NCI-H345 treated with DMSO at 0.1 percent for 48 hours (cell line): Measurements from ENCODE around the gene ETV3.
"Not testable (repeated sequence)": the region's sequence is repeated elsewhere in the genome, so short reads cannot be mapped to it uniquely, and the experiment has no call there.

Experiments used
- DNase-seq: peaks from one replicate; lab custom pipeline; 2025; ENCODE audit not compliant: unreplicated experiment; lab: John Stamatoyannopoulos, UW

ETV3 gene

DNA sequence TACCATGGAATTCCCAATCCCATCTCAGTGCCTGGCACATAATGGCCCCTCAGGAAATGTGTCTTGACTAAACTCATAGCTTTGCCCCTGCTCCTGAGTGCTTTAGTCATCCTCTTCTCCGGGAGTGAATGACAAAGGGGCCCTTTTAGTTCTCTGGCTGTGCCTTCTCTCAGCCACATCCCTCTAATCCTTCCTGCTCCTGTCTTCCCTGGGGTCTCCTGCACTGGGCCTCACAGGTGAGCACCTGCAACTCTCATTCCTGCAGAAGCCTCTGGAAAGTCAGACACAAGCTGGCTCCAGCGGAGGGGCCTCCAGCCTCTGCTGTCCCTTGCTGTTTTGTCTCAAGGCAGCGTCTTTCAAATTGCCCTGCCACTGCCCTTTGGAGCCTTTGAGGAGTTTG, 24.6 kb downstream of the ETV3 start:
- DNase-seq, result no peak

DNA sequence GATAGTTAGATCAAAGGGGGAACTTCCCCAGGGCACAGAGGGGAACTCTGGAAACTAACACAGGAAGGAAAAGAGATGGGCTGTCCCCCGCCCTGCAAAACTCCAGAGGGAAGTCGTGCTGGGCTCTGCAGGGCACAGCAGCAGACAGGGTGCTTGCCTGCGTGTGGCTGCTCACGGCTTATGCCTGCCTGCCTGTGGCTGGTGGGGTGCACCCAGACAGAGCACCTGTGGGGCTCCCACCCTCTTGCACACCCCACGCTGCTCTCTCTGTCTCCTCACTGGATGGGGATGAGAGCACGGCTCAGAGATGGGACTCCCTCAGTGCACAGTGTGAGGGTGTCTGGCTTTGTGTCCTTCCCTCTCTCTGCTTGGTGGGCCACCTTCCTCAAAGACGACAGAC, 25.1 kb downstream of the ETV3 start:
- DNase-seq, result no peak

DNA sequence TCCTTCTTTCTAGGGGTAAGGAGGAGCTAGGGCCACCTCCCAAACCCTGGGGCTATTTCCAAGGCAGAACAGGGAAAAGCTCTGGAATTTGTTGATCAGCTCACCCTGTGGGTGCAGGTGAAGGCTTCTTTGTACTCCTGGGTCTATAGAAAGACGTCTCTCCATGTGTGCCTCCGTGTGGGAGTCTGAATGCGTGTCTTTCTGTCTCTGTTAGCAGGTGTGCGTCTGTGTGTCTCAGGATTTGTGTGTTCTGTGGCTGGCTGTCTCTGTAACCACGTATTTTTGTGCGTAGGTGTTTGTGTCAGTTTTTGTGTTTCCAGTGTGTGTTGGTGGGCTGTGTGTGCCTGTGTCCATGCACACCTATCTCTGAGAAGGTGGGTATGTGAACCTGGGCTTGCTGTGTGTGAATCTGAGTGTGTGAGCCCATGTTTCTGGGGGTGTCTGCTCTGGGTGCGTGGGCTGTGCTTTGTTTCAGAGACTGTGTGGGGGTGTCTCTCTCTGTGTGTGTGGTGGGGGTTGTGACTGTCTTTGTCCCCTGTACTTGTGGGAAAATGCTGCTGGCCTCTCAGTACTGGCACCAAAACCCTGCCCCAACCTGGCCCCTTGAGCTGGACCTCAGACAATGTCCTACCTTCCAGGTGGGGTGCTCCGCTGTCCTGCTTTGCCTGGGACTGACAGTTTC, 25.9 kb downstream of the ETV3 start:
- no peak for DNase-seq

DNA sequence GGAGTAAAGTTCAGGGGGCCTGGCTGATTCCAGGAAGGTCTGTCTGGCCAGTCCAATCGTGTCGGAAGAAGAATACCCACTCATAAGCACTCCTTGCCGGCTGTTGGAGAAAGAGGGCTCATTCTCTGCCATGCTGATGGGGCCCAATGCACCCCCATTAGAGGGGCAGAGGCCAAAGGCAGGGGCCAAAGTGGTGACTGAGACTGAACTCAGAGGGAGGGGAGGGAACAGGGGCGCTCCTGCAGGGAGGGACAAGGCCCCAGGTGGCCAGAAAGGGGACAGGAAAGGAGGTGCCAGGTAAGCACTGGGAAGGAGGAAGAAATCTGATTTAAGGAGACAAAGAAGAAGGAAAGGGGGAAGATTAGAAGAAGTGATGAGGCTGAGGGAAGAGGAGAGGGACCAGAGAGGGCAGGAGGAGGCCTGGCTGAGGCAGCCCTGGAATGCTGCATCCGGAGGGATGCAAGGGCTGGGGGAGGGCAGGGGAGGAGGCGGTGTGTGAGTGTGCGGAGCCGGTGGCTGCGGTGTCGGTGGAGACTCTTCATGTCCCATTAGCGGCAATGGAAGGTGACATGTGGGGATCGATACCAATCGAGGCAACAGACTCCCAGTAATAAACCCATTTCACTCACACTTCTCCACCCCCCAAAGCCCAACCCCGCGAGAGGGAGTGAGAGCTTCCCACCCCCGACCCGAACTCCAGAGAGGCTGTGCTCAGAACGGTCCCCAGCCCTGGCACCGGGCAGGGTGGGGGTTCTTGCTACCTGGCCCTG, 26.6 kb downstream of the ETV3 start:
- no peak for DNase-seq

DNA sequence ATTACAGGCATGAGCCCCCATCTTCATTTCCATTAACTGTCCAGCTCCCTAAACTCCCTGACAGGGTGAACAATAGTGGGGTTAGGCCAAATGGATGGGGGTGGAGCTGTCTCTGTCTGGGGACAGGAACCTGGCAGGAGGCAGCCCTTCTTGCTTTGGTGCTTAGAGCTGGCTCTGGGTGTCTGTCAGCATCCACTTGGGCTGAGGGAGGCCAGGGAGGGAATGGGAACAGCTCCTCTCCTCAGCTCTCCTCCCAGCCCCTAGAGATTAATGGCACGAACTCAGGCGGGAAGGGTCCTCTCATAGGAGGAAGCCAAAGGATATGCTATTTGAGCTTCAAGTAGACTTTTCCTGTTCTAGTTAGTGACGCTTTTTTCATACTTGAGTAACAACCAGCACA, 27.5 kb downstream of the ETV3 start:
- DNase-seq, result no peak

GRCh38 chr1:157110003-157110402, 28.2 kb downstream of the ETV3 start:
- DNase-seq, result no peak

DNA sequence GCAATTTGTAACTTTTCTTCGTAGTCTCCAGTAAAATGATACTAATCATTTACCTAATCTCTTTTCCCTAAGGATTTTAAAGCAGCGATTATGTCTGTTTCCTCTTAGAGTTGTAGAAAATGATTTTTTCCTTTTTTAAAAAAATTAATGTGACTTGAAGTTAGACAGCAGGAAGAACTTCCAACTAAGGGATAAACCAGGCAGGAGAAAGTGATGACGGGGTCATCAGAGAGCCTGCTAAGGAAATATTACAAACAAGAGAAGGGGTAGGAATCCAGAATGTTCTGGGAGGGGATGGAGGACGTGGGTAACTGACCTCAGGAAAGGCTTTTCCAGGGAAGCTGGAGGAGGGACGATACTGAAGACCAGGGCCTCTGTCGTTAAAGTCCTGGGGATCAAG, 29.7 kb downstream of the ETV3 start:
- no peak for DNase-seq

DNA sequence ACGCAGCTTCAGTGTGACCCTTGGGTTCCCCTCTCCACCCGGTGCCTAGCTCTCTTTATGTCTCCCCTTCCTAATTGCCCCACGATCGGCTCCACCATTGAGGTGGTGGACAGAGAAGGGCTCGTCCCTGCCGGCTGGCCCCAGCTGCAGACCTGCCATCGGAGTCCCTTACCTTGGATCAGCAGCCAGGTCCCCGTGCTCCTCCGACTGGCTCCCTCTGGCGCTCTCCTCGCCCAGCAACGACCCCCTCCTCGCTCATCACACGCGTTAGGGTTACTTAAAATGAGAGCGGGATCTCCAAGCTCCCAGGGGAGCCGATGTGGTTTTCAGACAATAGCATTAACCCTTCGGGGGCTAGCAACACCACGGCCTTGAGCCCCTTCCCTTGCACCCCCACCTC, 30.5 kb downstream of the ETV3 start:
- no peak for DNase-seq

- DNase-seq, result no peak
Measured at GRCh38 chr1:157106813-157107189, 31.4 kb downstream of the ETV3 start.

GRCh38 chr1:157105988-157106812, 32.0 kb downstream of the ETV3 start:
- DNase-seq, result no peak

GRCh38 chr1:157105298-157105987, 32.8 kb downstream of the ETV3 start:
- DNase-seq, result no peak

DNA sequence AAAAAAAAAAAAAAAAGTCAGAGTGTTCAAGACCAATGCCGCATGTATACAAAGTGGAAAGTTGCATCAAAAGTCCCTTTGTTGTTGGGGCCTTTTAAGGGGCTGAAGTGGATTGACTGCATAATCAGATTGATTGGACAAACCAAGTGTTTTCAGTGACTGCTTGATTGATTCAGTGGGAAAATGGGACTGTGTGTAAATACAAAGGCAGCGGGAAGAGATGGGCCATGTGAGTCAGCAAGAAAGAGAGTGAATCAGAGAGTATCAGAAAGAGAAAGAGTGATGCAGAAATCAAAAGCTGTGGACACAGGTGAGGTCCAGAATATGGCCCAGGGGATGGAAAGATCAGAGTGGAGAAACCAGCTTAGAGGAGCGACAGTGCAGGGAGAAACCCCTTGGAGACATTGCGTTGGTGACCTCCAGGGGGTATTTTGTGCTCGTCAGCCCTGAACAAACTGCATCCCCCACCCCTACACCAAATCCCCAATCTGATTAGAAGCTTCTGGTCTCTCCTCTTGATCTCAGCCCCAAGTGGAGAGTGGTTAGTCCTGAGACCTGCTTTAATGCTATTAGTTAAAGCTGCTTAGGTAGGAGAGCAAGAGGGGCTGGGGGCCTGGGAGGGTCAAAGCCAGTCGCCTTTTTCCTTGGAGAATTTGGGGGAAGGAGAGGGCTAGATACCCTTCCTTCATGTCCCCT, 33.4 kb downstream of the ETV3 start:
- DNase-seq, result no peak

GRCh38 chr1:157103268-157103667, 34.9 kb downstream of the ETV3 start:
- no peak for DNase-seq

DNA sequence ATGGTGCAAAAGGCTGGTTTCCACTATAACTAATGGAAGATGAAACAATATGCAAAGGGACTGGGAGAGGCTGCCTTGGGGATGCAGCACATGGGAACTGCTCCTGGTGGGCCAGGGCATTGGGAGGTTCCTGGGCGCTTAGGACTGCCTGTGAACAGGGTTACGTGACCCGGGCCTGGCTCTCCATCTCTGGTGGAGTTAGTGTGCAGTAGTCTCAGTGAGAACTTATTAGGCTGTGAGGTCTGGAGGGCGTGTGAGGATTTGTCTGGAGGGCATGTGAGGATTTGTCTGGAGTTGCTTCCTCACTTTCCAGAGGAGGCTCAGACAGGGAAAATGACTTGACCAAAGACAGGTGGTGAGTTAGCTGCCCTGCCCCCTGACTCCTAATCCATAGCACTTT, 37.0 kb downstream of the ETV3 start:
- DNase-seq, result no peak

DNA sequence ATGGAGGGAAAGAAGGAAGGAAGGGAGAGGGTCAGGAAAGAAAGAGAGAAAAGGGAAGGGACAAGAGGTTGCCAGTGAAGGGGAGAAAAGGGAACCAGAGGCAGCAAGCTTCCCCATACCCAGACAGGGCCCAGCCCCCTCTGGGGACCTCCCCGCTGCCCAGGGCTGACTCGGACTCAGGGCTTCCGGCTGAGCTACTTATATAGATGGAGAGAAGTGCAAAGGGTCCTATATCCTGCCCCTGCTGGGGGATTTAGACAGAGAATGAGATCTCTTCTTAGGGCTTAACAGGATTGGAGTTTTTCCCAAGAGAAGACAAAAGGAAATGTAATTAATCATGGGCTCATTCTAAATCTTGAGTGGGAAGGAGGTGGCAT, 38.6 kb downstream of the ETV3 start, which contains the start of gene ETV3L:
Gene ETV3L, minus strand, starts transcription at position 176 of the 377 bp plus-strand sequence. CDS start 285 bp downstream, outside the sequence.
- DNase-seq, result no peak

DNA sequence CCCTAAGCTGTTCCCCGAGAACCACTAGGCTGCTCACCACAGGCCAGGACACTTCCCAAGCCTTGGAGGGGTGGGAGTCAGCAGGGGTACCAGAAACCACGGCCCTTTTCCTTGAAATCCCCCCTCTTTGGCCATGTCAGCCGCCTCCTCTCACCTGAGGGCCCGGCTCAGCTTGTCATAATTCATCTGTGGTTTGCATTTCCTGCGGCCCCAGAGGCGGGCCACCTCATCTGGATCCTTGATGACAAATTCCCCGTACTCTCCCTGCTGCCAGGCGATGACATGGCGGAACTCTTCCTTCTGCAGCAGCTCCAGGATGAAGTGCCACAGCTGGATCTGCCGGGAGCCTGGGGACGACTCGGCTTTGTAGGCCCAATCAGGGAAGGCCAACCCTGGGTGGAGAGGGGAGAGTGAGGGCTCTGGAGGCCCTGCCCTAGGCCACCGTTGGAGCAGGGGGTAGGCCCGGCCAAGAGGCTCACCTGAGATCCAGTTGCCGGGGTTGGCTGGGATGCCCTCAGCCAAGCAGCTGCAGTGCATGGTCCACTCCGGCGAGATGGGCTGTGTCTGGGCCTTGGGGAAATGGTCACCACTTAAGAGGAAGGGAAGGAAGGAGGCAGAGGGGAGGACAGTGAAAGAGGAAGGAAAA, 39.1 kb downstream of the ETV3 start:
- DNase-seq, result not testable (repeated sequence)

DNA sequence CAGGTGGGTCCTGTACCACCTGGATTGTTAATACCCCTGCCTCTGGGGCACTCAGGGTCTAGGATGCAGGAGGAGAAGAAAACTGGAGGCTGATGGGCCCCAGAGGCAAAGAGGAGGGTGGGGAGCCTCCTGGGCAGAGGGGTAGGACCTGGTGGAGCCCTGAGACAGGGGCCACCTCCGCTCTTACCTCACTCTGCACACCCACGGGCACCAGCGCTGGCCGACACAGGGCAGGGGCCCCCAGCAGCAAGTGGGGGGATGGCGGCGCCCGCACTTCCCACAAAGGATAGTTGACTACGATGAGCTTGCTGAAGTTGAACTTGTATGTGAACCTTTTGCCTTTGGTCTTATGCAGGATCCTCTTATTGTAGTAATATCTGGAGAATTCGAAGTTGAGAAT, 39.7 kb downstream of the ETV3 start:
- no peak for DNase-seq

- DNase-seq, result no peak
Measured at GRCh38 chr1:157097692-157098091, 40.5 kb downstream of the ETV3 start.

DNA sequence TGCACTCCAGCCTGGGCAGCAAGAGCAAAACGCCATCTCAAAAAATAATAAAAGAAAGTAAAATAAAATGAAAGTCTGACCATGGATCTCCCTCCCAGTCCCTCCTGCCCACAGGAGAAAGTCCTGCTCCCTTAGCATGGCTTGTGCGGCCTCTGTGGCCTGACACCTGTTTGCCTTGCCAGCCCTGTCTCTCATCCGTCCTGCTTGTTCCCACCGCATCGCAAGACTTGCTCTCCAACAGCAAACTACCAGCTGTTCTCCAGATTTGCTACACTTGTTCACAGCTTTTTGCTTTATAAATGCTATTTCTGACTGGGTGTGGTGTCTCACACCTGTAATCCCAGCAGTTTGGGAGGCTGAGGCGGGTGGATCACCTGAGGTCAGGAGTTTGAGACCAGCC, 41.3 kb downstream of the ETV3 start:
- no peak for DNase-seq

DNA sequence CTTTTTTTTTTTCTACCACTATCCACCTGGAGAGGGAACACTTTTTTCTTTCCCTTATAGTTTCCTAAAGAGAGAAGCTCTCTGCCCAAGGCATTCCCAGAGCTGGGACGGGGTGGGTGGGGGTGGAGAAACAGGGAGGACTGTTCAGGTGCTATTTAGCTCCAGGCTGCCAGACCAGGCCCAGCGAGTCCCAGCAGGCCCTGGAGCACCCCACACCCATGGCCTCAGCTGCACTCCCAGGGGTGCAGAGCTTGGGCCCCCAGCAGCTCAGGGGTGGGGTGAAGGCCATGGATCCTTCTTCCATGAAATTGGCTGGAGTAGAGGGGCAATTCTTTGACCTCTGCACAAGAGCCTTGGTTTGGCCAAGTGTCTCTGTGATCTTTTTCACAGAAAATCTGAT, 42.6 kb downstream of the ETV3 start:
- DNase-seq, result no peak
